Loucy (cell line): ENCODE data around the gene FYB2.

Experiments used
- H2AFZ ChIP-seq: fragments of 200-600 bp; sonication (generic); 2 replicates; pipeline ENCODE4 v1.6.0; 2016; ENCODE audit warnings: antibody characterized with exemption, mild to moderate bottlenecking, low read length, moderate library complexity
- H3F3A ChIP-seq: fragments of 200-600 bp; 2 replicates; pipeline ENCODE4 v1.6.0; 2016; ENCODE audit warnings: antibody characterized with exemption, low read depth, mild to moderate bottlenecking
- H3K27me3 ChIP-seq: fragments of 200-600 bp; sonication (generic); 2 replicates; pipeline ENCODE4 v1.6.1; 2014; ENCODE audit warnings: low read length, mild to moderate bottlenecking; ENCODE audit not compliant: insufficient read depth, poor library complexity, severe bottlenecking
- H3K36me3 ChIP-seq: fragments of 200-600 bp; sonication (generic); 2 replicates; pipeline ENCODE4 v1.6.1; 2016; ENCODE audit warnings: low read length; ENCODE audit not compliant: insufficient read depth
- H3K4me1 ChIP-seq: fragments of 200-600 bp; sonication (generic); 2 replicates; pipeline ENCODE4 v1.5.1; 2014; ENCODE audit warnings: low read length, mild to moderate bottlenecking; ENCODE audit not compliant: insufficient read depth, poor library complexity, severe bottlenecking
- H3K4me2 ChIP-seq: fragments of 200-600 bp; sonication (generic); 2 replicates; pipeline ENCODE4 v1.6.0; 2014; ENCODE audit warnings: antibody characterized with exemption, low read length, low read depth, mild to moderate bottlenecking; ENCODE audit not compliant: poor library complexity, severe bottlenecking
- H3K4me3 ChIP-seq: fragments of 200-600 bp; sonication (generic); 2 replicates; pipeline ENCODE4 v1.5.1; 2014; ENCODE audit warnings: low read length, mild to moderate bottlenecking, mixed read lengths; ENCODE audit not compliant: poor library complexity, severe bottlenecking
- H3K79me2 ChIP-seq: fragments of 200-600 bp; sonication (generic); 2 replicates; pipeline ENCODE4 v1.6.1; 2014; ENCODE audit warnings: low read length; ENCODE audit not compliant: insufficient read depth
- H3K9ac ChIP-seq: fragments of 200-600 bp; sonication (generic); 2 replicates; pipeline ENCODE4 v1.6.0; 2014; ENCODE audit warnings: mild to moderate bottlenecking, low read depth, low read length, moderate library complexity; ENCODE audit not compliant: poor library complexity, severe bottlenecking
- H3K9me2 ChIP-seq: fragments of 200-600 bp; sonication (generic); replicated peaks from 2 replicates; pipeline ENCODE4 v1.6.1; 2016; ENCODE audit warnings: low read depth, low read length, mixed read lengths
- H3K9me3 ChIP-seq: fragments of 200-600 bp; sonication (generic); 2 replicates; pipeline ENCODE4 v1.6.1; 2014; ENCODE audit warnings: mild to moderate bottlenecking, antibody characterized with exemption, low read length, low read depth; ENCODE audit not compliant: insufficient read depth
- H4K20me1 ChIP-seq: fragments of 200-600 bp; sonication (generic); 2 replicates; pipeline ENCODE4 v1.6.0; 2014; ENCODE audit warnings: antibody characterized with exemption, low read length, mild to moderate bottlenecking; ENCODE audit not compliant: insufficient read depth, poor library complexity, severe bottlenecking
- CTCF ChIP-seq: fragments of 200-600 bp; sonication (generic); conservative IDR thresholded peaks from 2 replicates; pipeline ENCODE4 v1.5.1; 2014; ENCODE audit warnings: mild to moderate bottlenecking, antibody characterized with exemption, low read length
- EZH2phosphoT487 ChIP-seq: fragments of 200-600 bp; IDR thresholded peaks from 2 replicates; pipeline ENCODE4 v1.6.1; 2018; ENCODE audit warnings: antibody characterized with exemption, mild to moderate bottlenecking, moderate library complexity, borderline replicate concordance

The FYB2 gene

GRCh38 chr1:56859287-56859686, 40.1 kb upstream of the FYB2 start:
- TF ChIP-seq CTCF (no peak), EZH2phosphoT487 (no peak)

GRCh38 chr1:56856186-56856585, 37.0 kb upstream of the FYB2 start:
- no peak overlapping the region for H3K4me2 ChIP-seq
- H3K27me3 ChIP-seq: no peaks in the 10 kb centered on the region
- H3K9ac ChIP-seq: no peak overlapping the region

More at GRCh38 chr1:56859287-56859686, 40.1 kb upstream of the FYB2 start:
- H3K4me3 ChIP-seq: no peak overlapping the region
- no peaks in the 10 kb centered on the region for H3K9me3 ChIP-seq
- no peaks in the 10 kb centered on the region for H3K79me2 ChIP-seq
- H4K20me1 ChIP-seq: no peaks in the 10 kb centered on the region
- no peaks in the 10 kb centered on the region for H3K27me3 ChIP-seq
- no peaks in the 10 kb centered on the region; the same call in 1 of the 2 replicates for H3K9me2 ChIP-seq
- no peak overlapping the region for H3K4me2 ChIP-seq
- no peaks in the 10 kb centered on the region for H3K36me3 ChIP-seq
- H3K9ac ChIP-seq: no peak overlapping the region
- H3K4me1 ChIP-seq: no peaks in the 10 kb centered on the region
- H2AFZ ChIP-seq: no peak overlapping the region
- no peaks in the 10 kb centered on the region for H3F3A ChIP-seq

GRCh38 chr1:56855190-56855589, 36.0 kb upstream of the FYB2 start:
- Histone ChIP-seq H4K20me1 (no peaks in the 10 kb centered on the region), H3K9ac (no peak overlapping the region), H3K4me2 (no peak overlapping the region), H2AFZ (no peak overlapping the region), H3K9me2 (no peaks in the 10 kb centered on the region; the same call in 1 of the 2 replicates), H3F3A (no peaks in the 10 kb centered on the region), H3K36me3 (no peaks in the 10 kb centered on the region), H3K79me2 (no peaks in the 10 kb centered on the region), H3K27me3 (no peaks in the 10 kb centered on the region), H3K4me1 (no peaks in the 10 kb centered on the region), H3K4me3 (no peak overlapping the region), H3K9me3 (no peaks in the 10 kb centered on the region)
- TF ChIP-seq EZH2phosphoT487 (no peak), CTCF (no peak)

More at GRCh38 chr1:56856186-56856585, 37.0 kb upstream of the FYB2 start:
- no peaks in the 10 kb centered on the region for H3K36me3 ChIP-seq
- H3F3A ChIP-seq: no peaks in the 10 kb centered on the region
- H3K4me3 ChIP-seq: no peak overlapping the region
- H3K79me2 ChIP-seq: no peaks in the 10 kb centered on the region
- TF ChIP-seq EZH2phosphoT487 (no peak), CTCF (no peak)
- no peaks in the 10 kb centered on the region; the same call in 1 of the 2 replicates for H3K9me2 ChIP-seq
- no peaks in the 10 kb centered on the region for H3K9me3 ChIP-seq
- H2AFZ ChIP-seq: no peak overlapping the region
- H3K4me1 ChIP-seq: no peaks in the 10 kb centered on the region
- no peaks in the 10 kb centered on the region for H4K20me1 ChIP-seq
